ENCODE measurements around the gene PTGES2. TPM values are rescaled to one million over a fixed set of nuclear protein-coding genes. Genes with fewer than 3 reads are reported as not detected.
A peak's percentile ranks its signal among the peaks of the same experiment; 100 is the strongest.

PTGES2 gene
- total RNA-seq, 4 donors from 2014 or later, result 123 to 193 (median 168) TPM

GRCh38 chr9:128099932-128100491 is 27.5 kb downstream of the PTGES2 start:
- Histone ChIP-seq H3K9me3 (no peaks in the 10 kb centered on the region), H3K36me3 (peaks cover 0 to 34% (median 0%) of the 10 kb centered on the region in 3 donors), H3K27me3 (no peaks in the 10 kb centered on the region), H3K4me3 (peak overlapping the region in 2 of 4 donors; percentile 57 to 69), H3K4me1 (peaks cover 0 to 55% (median 6%) of the 10 kb centered on the region in 4 donors), H3K27ac (peak overlapping the region; percentile 38 to 98 (median 88))
- DNase-seq, result peak in 1 of 3 donors; percentile 48
- TF ChIP-seq POLR2A (IDR thresholded peaks at IDR 0.05), result no peak

- DNase-seq, result peak in 2 of 3 donors; percentile 77 to 79
- Histone ChIP-seq H3K27ac (peak overlapping the region; percentile 72 to 98 (median 88)), H3K4me1 (peaks cover 0 to 61% (median 6%) of the 10 kb centered on the region in 4 donors), H3K9me3 (no peaks in the 10 kb centered on the region), H3K27me3 (no peaks in the 10 kb centered on the region), H3K4me3 (peak overlapping the region; percentile 15 to 69 (median 38)), H3K36me3 (peaks cover 0 to 34% (median 0%) of the 10 kb centered on the region in 3 donors)
- TF ChIP-seq POLR2A (IDR thresholded peaks at IDR 0.05) (peak; percentile 58 to 64), CTCF (IDR thresholded peaks at IDR 0.05) (peak in 1 of 6 experiments; percentile 4)
Observed at GRCh38 chr9:128099231-128099931, 28.1 kb downstream of the PTGES2 start.

GRCh38 chr9:128098297-128099230 is 29.0 kb downstream of the PTGES2 start:
- TF ChIP-seq POLR2A (IDR thresholded peaks at IDR 0.05) (peak; percentile 99 to 100), CTCF (IDR thresholded peaks at IDR 0.05) (no peak)
- H3K4me1 ChIP-seq, result peaks cover 6 to 60% (median 8%) of the 10 kb centered on the region in 4 donors
- H3K27me3 ChIP-seq, result no peaks in the 10 kb centered on the region
- H3K4me3 ChIP-seq, result peak overlapping the region; percentile 15 to 69 (median 38)
- peak overlapping the region; percentile 72 to 98 (median 88) for H3K27ac ChIP-seq
- H3K9me3 ChIP-seq, result no peaks in the 10 kb centered on the region
- peaks cover 0 to 30% (median 0%) of the 10 kb centered on the region in 3 donors for H3K36me3 ChIP-seq
- DNase-seq, result peak; percentile 63 to 95 (median 94)

GRCh38 chr9:128097543-128098296 is 29.8 kb downstream of the PTGES2 start:
- DNase-seq, result no peak
- Histone ChIP-seq H3K4me1 (peaks cover 0 to 61% (median 10%) of the 10 kb centered on the region in 4 donors), H3K27me3 (no peaks in the 10 kb centered on the region), H3K36me3 (peaks cover 0 to 21% (median 0%) of the 10 kb centered on the region in 3 donors), H3K4me3 (peak overlapping the region in 3 of 4 donors; percentile 15 to 69 (median 57)), H3K9me3 (no peaks in the 10 kb centered on the region), H3K27ac (peak overlapping the region; percentile 72 to 98 (median 88))
- TF ChIP-seq CTCF (IDR thresholded peaks at IDR 0.05), result no peak
- no peak for TF ChIP-seq POLR2A (IDR thresholded peaks at IDR 0.05)

- peaks cover 0 to 13% (median 0%) of the 10 kb centered on the region in 3 donors for H3K36me3 ChIP-seq
- no peak overlapping the region for H3K4me3 ChIP-seq
- no peaks in the 10 kb centered on the region for H3K27me3 ChIP-seq
- TF ChIP-seq CTCF (IDR thresholded peaks at IDR 0.05) (no peak), POLR2A (IDR thresholded peaks at IDR 0.05) (no peak)
- no peak for DNase-seq
- no peaks in the 10 kb centered on the region for H3K9me3 ChIP-seq
- H3K4me1 ChIP-seq, result peaks cover 0 to 63% (median 10%) of the 10 kb centered on the region in 4 donors
- H3K27ac ChIP-seq, result peak overlapping the region; percentile 72 to 98 (median 88)
Observed at GRCh38 chr9:128096616-128097536, 30.7 kb downstream of the PTGES2 start.
